NCI-H2227 (cell line): ENCODE results near the gene MRNIP.
"Not testable (repeated sequence)": the region's sequence is repeated elsewhere in the genome, so short reads cannot be mapped to it uniquely, and the experiment has no call there.

Experiments
- DNase-seq: peaks from one replicate; lab custom pipeline; 2025; ENCODE audit not compliant: unreplicated experiment; lab: John Stamatoyannopoulos, UW

MRNIP gene

DNA sequence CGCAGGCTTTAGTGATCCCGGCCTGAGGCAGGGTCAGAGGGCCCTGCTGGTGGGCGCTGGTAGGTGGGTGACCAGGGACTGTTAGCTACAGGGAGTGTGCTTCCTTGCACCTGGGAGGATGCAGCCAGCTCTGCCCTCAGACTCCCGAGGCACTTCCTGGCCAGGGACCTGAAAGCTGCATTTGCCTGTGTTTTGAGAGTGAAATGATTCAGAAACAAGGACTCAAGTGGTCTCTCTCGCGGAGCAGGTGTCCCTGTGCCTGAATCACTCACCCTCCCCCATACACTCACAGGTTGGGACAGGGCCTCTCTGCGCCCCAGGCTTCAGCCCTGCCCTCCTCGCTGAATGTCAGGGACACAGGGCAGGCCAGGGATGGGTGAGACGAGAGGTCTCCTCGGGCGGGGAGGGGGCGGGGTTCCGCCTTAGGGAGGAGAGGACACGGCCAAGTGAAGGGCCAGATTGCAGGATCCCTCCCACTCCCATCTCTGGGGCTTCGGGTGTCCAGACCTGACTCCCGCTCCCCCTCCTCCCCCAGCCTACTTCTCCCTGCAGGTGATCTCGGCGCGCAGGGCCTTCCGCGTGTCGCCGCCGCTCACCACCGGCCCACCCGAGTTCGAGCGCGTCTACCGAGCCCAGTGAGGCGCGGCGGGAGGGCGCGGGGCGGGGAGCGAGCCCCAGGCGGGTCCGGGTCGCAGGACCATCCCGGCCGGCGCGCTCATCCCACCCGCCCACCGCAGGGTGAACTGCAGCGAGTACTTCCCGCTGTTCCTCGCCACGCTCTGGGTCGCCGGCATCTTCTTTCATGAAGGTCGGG lies 63.4 kb downstream of the MRNIP start:
- DNase-seq, result peak; percentile 43

DNA sequence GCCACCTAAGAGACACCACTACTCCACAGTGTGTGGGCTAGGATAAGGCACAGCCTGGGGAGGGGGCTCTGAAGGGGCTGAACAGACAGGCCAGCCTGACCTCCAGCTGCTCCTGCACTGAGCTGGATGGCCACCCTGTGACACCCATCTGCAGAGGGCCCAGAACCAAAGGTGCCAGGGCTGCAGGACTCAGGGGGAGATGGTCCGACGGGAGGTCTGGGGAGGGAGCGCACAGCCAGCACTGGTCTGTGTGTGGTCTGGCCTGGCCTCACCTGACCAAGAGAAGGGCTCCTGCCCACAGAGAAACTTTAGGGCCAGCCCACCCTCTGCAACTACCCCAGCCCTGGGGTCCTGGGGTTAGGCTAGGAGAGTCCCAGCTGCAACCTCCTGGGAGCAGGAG lies 64.0 kb downstream of the MRNIP start:
- DNase-seq, result no peak

DNA sequence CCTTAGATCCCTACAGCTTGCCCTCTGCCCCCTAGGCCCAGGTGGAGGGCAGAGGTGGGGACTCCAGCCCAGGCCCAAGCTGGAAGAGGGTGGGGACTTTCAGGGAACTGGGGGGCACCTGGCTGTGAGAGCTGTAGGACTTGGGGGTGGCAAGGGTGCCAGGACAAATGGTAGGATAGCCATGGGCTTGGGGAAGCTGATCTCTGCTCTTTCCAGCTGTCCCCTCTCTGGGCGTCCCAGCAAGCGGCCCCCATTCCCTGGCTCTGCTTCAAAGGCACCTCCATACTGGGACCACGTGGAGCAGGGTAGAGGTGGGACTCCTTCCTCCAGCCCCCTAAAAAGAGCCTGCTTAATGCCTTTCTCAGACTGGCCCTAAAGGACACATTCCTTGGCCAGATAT lies 64.4 kb downstream of the MRNIP start:
- no peak for DNase-seq

DNA sequence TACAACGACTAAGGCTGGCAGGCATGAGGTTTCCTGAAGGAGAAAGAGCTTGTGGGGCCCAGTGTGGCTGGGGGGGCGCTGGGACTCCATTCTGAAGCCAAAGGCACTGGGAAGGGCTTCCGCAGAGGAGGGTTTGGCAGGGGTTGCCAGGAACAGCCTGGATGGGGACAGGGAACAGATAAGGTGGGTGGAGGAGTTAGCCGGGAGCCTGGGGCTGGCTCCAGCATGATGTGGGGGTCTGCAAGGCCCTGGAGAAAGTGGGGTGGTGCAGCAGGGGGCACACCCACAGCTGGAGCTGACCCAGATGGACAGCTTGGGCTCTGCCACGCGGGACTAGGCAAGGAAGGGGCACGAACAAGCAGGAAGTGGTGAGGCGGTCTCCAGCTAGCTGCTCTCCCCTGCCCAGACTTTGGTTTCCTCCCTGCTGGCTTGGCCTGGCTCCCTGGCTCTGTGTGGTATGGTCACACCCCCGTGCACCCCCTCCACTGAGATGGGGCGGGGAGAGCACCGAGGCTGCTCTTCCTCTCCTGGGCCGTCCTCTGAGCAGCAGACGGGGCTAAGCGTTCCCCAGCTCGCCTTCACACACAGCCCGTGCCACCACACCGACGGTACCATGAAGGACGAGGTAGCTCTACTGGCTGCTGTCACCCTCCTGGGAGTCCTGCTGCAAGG lies 65.0 kb downstream of the MRNIP start, which contains the start of gene LTC4S:
LTC4S (plus strand) TSS at position 519 of the 672 bp plus-strand sequence; CDS start at position 614, 95 bp downstream.
- DNase-seq, result no peak

DNA sequence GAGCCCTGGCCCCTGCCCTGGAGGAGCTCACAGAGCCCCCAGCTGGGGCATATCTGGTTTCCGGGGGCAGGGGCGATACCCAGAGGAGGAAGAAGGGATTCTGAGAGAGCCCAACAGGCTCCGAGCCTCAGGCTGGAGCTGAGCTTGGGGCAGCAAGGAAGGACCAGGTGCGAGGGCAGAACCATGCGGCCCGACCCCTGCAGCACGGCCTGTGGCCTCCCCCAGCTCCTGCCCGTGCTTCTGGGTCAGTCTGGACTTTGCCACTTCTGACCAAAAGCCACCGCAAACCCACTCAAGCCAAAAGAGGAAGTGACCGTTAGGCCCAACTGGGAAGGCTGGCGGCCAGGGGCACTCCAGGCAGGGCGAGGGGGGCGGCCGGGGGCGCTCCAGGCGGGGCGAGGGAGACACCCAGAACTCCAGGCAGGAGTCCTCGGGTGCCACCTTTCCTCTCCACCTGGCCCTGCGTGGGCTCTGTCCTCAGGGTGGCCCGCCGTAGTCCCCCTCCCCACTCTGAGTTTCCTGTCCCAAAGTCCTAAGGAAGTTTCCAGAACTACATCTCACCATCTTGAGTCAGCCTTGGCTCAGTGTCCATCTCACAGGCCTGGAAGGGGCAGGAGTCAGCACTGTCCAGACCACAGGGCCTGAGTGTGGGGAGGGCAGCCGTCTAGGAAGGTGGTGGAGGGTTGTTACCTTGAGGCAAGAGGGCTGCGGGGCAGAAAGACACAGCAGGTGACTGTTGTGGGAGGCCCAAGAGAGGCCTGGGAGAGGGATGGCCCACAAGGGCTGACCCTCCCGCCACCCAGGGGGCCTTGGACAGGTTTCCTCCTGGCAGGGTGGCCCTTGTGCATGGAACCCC lies 65.8 kb downstream of the MRNIP start:
- DNase-seq, result no peak

DNA sequence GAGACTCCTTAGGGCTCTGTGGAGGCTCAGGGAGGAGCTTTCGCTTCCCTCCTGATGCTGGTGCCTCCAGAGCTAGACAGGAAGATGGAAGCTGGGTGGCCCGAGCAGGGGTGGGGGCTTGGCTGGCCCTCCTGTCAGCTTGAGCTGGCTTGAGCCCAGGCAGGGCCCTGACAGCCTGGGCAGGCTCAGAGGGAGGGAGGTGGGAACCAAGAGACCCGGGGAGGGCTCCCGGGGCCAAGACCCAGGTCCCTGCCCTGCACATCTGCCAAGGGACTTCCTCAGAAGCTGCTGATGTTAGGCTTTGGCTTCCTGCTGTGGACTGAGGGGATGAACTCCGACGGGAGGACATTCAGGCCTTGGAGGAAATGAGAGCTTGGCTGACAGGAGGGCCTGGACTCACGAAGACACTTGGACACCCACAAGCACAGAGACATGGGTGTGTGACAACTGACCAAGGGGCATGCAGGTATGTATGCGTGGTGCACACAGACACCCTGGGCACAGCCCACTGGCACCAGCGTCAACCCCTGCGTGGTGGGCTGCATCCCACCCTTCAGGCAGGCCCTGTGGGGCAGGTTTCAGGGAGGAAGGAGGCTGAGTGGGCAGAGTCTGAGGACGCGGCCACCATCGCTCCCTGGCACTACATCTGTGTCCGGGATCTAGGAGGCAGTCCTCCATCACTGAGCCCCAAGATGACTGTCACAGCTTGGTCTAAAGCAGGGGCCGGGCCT lies 66.6 kb downstream of the MRNIP start:
- DNase-seq, result no peak

DNA sequence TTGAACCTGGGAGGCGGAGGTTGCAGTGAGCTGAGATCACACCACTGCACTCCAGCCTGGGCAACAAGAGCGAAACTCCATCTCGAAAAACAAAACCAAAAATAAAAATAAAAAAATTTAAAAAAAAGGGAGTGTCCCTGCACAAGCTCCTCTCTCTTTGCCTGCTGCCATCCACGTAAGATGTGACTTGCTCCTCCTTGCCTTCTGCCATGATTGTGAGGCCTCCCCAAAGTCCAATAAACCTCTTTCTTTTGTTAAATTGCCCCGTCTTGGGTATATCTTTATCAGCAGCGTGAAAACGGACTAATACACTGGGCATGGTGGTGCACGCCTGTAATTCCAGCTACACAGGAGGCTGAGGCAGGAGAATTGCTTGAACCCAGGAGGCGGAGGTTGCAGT lies 69.3 kb downstream of the MRNIP start:
- not testable (repeated sequence) for DNase-seq

DNA sequence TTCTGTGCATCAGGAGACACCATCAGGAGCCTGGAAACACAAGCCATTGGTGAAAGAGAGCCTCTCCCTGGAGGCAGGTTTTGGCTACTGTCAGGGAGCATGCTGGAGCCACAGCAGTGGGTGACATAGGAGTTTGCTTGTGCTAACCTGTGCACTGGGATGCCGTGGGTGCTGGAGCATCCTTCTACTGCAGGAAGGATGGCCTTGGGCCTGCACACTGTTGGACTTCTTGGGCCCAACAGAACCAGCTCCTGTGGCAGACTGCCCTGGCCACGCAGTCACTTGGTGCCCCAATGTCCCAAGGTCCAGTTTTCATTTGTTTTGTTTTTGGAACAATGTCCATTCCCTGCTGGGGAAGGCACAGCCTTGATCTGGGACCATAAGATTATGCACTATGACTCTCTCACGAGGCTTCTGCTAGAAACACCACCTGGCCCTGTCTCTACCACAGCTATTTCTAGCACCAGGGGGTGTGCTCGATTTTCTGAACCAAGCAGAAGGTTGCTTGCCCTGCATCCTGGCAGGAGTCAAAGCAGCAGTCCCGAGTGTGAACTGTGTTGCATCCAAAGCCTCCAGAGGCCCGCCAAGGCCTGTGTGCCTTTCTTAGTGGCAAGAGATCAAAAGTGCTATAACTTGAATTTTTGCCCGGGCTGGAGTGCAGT lies 70.3 kb downstream of the MRNIP start:
- DNase-seq, result no peak
